ENCODE data around the gene AJAP1. TPM values are rescaled to one million over a fixed set of nuclear protein-coding genes. Genes with fewer than 3 reads are reported as not detected.

The AJAP1 gene
- total and polyA plus RNA-seq, 2 experiments from 2014 or later = 0.13 to 0.64 TPM

GRCh38 chr1:4745560-4745959 is 91.2 kb downstream of the AJAP1 start:
- 68% methylated on average over 7 of the region's 7 CpGs for WGBS (ENCODE audit: low lambda C conversion rate, missing lambda C conversion rate)
- Histone ChIP-seq H3K4me3 (no peak overlapping the region), H3K27ac (no peak overlapping the region), H3K36me3 (replicated peaks; ENCODE audit: insufficient read depth, low read depth) (no peaks in the 10 kb centered on the region), H3K4me2 (no peak overlapping the region), H3K4me1 (ENCODE audit: insufficient read depth) (no peaks in the 10 kb centered on the region), H3K9me2 (replicated peaks; ENCODE audit: insufficient read depth) (no peaks in the 10 kb centered on the region), H4K20me1 (ENCODE audit: insufficient read depth, poor library complexity, severe bottlenecking) (no peaks in the 10 kb centered on the region), H2AFZ (no peak overlapping the region), H3K79me2 (no peaks in the 10 kb centered on the region), H3K27me3 (peaks cover 3% of the 10 kb centered on the region), H3K9me3 (ENCODE audit: low read depth) (no peaks in the 10 kb centered on the region)
- TF ChIP-seq CTCF (IDR thresholded peaks at IDR 0.05; ENCODE audit: poor library complexity) (no peak), EZH2phosphoT487 (IDR thresholded peaks at IDR 0.05; ENCODE audit: low read depth, severe bottlenecking, unreplicated experiment) (no peak), EZH2 (IDR thresholded peaks at IDR 0.05; ENCODE audit: borderline replicate concordance) (no peak)
- DNase-seq (ENCODE audit: low spot score) = no peak

- H3K79me2 ChIP-seq = no peaks in the 10 kb centered on the region
- H3K9me2 ChIP-seq (replicated peaks; ENCODE audit: insufficient read depth) = no peaks in the 10 kb centered on the region
- no peaks in the 10 kb centered on the region for H3K9me3 ChIP-seq (ENCODE audit: low read depth)
- H3K27me3 ChIP-seq = no peaks in the 10 kb centered on the region
- no peak for DNase-seq (ENCODE audit: low spot score)
- no peak overlapping the region for H3K4me2 ChIP-seq
- H3K4me3 ChIP-seq = no peak overlapping the region
- H4K20me1 ChIP-seq (ENCODE audit: insufficient read depth, poor library complexity, severe bottlenecking) = no peaks in the 10 kb centered on the region
- H2AFZ ChIP-seq = no peak overlapping the region
- H3K4me1 ChIP-seq (ENCODE audit: insufficient read depth) = no peaks in the 10 kb centered on the region
- no peaks in the 10 kb centered on the region for H3K36me3 ChIP-seq (replicated peaks; ENCODE audit: insufficient read depth, low read depth)
- H3K27ac ChIP-seq = no peak overlapping the region
- WGBS (ENCODE audit: low lambda C conversion rate, missing lambda C conversion rate) = 85% methylated on average over 11 of the region's 11 CpGs
- TF ChIP-seq EZH2phosphoT487 (IDR thresholded peaks at IDR 0.05; ENCODE audit: low read depth, severe bottlenecking, unreplicated experiment) (no peak), CTCF (IDR thresholded peaks at IDR 0.05; ENCODE audit: poor library complexity) (no peak), EZH2 (IDR thresholded peaks at IDR 0.05; ENCODE audit: borderline replicate concordance) (no peak)
These were observed 95.0 kb downstream of the AJAP1 start for GRCh38 chr1:4749406-4749805.

GRCh38 chr1:4750177-4750576 is 95.8 kb downstream of the AJAP1 start:
- H3K9me2 ChIP-seq (replicated peaks; ENCODE audit: insufficient read depth) = no peaks in the 10 kb centered on the region
- WGBS (ENCODE audit: low lambda C conversion rate, missing lambda C conversion rate) = 71% methylated on average over 3 of the region's 3 CpGs
- no peaks in the 10 kb centered on the region for H4K20me1 ChIP-seq (ENCODE audit: insufficient read depth, poor library complexity, severe bottlenecking)

More at GRCh38 chr1:4750177-4750576, 95.8 kb downstream of the AJAP1 start:
- H2AFZ ChIP-seq = no peak overlapping the region
- TF ChIP-seq EZH2 (IDR thresholded peaks at IDR 0.05; ENCODE audit: borderline replicate concordance) (no peak), CTCF (IDR thresholded peaks at IDR 0.05; ENCODE audit: poor library complexity) (no peak), EZH2phosphoT487 (IDR thresholded peaks at IDR 0.05; ENCODE audit: low read depth, severe bottlenecking, unreplicated experiment) (no peak)
- H3K79me2 ChIP-seq = no peaks in the 10 kb centered on the region
- H3K4me1 ChIP-seq (ENCODE audit: insufficient read depth) = no peaks in the 10 kb centered on the region
- no peak overlapping the region for H3K4me3 ChIP-seq
- no peaks in the 10 kb centered on the region for H3K36me3 ChIP-seq (replicated peaks; ENCODE audit: insufficient read depth, low read depth)
- H3K4me2 ChIP-seq = no peak overlapping the region
- no peaks in the 10 kb centered on the region for H3K27me3 ChIP-seq
- no peaks in the 10 kb centered on the region for H3K9me3 ChIP-seq (ENCODE audit: low read depth)
- DNase-seq (ENCODE audit: low spot score) = no peak
- H3K27ac ChIP-seq = no peak overlapping the region
